SH-SY5Y (cell line): ENCODE measurements around the gene LAMA5.

Experiments used
- GATA2 ChIP-seq: IDR thresholded peaks from 2 replicates; pipeline ENCODE4 v1.6.1; 2011; ENCODE audit warnings: mild to moderate bottlenecking, low read depth, low read length
- GATA3 ChIP-seq: IDR thresholded peaks from 2 replicates; pipeline ENCODE4 v1.6.1; 2011; ENCODE audit warnings: low read depth, mild to moderate bottlenecking, low read length, moderate library complexity

Gene LAMA5

DNA sequence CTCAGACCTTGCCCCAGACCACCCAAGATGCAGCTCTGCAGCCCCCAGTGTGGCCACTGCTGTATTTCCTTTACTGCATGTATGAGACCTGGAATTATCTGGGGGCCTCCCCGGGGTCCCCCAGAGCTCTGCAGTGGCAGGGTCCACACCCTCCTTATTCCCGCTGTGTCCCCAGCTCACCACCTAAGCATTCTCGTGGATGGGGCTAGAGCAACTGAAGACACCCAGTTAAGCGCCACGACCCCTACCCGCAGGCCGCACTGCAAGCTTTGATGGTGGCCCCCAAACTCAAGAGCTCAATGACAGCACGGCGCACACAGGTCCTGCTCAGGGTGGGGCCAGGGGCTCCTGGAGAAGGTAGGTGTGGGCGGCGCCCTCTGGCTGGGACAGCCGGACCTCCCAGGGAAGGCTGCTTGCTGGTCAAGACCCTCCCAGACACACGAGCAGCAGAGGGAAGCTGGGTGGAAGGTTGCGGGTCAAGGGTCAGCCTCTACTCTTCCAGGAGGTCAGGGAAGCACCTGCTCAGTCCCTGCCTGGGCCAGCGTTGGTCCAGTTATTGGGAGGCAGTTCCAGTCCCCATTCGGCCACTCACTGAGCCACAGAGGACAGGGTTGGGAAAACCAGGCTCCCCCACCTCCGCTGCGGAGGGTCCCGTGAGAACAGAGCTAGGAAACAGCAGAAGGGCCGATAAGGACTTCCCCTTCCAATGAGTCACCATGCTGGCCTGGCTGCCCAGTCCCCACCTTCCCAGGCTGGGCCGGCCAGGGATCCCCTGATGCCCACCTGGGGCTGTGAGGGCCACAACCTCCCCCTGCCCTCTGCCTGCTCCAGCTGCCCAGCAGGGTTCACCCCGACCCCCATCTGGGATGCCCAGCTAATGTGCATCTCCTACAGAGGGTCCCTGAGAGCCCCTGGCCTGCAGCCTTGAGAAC lies 2.9 kb downstream of the LAMA5 start:
- TF ChIP-seq GATA3 (no peak), GATA2 (no peak)

DNA sequence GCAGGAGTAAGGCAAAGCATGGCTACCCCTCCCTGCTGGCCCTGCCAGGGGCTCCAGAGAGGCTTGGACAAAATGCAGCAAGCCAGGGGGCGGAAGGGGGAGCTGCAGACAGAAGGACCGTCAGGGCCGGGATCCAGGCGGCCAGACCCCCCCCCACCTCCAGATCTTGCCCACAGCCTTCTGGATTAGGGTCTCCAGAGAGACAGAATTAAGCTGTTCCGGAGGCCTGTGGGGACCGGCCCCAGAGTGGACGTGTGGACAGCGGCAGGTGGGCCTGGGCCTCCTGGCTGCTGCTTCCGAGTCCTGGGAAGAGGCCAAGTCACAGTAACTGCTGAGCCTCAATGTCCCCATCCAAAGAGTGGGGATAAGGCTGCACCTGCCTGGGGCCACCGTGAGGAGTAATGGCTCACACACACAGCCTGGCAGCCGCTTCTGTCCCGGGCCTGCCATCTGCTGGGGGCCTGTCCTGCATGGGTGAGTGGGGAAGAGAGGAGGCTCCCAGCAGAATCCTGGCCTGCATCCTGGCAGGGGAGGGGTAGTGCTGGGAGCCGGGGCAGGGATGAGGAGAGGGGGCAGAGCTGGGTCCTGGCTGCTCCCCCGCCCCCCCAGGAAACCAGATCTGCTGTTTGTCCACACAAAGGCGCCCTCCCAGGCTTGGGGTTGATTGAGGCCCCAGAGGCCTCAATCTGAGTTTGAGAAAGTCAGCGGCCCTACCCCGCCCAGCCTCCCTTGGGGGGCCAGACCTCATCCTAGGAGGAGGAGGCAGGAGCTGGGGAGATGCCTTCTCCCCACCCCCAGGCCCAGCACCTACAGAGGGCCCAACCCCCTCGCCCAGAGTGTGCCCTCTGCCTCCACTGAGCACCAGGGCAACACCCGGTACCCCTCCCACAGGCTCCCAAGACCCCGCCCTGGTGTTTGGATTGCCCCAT lies 3.9 kb downstream of the LAMA5 start:
- TF ChIP-seq GATA3 = no peak
- no peak for TF ChIP-seq GATA2

DNA sequence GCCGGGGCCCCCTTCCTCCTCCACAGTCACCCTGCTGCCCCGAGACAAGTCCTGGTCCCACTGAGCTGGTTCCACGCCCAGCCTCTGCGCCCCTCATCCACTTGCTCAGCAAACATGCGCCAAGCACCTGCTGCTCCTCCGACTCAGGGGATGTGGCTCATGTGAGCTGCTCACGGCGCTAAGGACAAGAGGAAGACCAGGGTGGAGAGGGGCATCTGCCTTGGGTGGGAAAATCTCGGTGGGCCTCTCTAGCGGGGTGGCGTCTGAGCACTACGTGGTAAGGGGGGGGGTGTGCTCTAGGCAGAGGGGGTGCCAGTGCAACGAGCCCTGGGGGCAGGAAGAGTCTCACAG lies 4.5 kb downstream of the LAMA5 start:
- no peak for TF ChIP-seq GATA2
- no peak for TF ChIP-seq GATA3

DNA sequence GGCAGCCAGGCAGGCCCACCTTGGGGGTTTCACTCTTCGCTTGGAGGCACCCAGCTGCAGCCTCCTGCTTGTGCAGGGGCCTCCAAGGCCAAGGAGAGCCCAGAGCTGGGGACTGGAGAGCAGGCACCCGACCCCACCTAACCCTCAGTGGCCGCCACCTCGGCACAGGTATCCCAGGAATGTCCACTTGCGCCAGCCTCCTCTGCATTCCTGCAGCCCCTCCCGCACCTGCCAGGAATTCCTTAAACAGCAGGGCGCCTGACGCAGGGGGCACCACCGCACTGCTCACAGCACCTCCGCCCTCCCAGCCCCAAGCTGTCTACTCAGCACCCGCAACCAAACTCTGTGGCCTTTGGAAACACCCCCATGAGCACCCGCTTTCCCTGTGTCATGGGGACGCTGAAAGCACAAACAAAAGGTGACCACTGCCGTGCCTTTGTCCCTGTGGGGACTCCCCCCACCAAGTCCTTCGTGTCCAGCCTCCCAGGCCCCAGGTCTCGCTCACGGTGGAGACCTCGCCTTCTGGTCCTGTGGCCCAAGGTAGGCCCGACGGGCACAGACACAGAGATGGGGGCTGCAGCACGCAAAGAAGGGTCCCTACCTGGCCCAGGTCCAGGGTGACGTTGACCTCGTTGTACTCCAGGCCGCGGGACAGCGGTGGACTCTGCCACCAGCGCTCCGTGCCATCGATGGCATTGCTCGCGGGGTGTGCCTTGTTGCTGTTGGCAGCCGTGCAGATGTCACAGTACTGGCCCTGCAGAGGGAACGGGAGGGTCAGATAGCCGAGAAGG lies 5.1 kb downstream of the LAMA5 start:
- no peak for TF ChIP-seq GATA2

DNA sequence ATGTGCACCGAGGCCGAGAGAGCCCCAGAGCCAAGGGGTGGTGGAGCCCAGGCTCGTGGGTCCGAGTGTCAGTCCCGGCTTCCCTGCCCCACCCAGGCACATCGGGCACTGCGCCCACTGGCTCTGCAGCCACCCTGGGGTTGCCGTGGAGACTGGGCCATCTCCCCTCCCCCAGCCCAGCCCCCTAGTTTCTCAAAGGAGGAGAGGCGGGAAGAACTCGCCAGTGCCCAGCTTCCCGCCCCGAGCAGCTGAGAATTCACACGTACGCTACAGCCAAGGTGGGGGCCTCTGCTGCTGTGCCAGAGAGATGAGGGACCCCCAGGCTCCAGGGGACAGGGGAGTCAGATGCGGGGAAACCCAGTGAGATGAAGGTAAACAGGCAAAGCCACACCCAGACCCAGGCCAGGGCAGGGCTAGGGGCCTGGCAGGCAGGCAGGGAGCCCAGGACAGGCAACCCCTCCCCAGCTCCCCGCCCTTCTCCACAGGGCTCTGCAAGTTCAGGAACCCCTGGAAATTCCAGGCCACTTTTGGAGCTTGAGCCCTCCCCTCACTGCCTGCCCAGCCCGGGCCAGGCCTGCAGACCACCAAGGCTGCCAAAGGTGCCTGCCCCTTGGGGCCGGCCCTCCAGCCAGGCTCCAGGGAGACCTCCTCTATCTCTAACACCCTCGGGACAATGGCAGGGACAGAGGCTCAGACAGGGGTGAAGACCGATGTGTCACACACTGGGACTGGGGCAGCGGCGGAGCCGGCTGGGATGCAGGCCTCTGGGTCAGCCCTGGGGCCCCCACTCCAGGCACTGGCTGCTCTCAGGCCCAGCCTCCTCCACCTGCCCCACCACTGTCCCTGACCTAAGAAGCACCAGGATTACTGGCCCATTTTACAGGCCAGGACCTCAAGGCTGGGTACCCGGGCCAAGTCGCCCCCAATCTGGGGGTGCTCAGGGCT lies 6.0 kb downstream of the LAMA5 start:
- TF ChIP-seq GATA2 (no peak), GATA3 (no peak)

DNA sequence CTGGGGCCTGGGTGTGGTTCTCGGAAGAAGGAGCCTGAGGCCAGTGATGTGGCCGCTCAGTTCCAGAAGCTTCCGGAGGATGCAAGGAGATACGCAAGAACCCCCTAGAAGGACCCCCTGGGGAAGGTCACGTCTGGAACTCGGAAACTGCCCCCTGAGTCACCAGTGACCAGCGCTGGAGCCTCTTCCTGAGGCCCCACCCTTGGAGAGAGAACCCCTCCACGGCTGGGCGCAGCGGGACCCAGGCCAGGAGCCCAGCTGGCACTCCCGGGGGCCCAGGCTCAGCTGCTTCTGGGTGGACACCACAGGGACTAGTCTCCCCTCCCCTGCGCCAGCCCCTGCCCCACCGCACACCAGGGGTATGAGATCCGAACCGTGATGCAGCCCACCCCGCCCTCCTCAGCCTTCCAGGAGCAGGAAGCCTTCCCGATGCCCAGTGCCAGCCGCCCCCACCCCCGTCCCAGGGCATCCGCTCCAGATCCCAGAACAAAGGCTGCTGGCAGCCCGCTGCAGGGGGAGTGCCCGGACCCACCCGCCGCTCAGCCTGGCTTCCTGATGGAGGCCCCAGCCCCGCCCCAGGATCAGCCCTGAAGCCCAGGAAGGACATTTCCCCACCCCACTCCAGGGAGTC lies 7.5 kb downstream of the LAMA5 start:
- TF ChIP-seq GATA2 = no peak
- TF ChIP-seq GATA3 = no peak

DNA sequence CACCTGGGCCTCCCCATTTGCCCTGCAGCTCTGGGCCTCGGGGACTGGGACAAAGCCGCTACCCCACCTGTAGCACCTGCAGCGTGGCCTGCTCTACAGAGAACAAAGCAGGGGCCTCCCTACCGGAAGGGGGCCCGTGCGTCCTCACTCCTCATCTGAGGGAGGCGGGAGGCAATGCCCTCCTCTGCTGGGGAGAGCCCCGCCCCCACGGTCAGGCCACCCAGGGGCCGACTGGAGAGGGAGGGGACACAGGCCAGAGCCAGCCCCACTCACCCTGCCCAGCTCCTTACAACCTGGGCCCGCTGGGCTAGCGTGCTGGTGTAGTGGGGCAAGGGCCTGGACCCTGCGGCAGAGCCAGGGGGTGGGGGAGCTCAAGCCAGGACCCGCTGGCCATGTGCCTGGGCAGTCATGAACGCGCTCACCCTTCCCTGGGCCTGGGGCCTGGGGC lies 8.0 kb downstream of the LAMA5 start:
- TF ChIP-seq GATA2 (no peak), GATA3 (no peak)

DNA sequence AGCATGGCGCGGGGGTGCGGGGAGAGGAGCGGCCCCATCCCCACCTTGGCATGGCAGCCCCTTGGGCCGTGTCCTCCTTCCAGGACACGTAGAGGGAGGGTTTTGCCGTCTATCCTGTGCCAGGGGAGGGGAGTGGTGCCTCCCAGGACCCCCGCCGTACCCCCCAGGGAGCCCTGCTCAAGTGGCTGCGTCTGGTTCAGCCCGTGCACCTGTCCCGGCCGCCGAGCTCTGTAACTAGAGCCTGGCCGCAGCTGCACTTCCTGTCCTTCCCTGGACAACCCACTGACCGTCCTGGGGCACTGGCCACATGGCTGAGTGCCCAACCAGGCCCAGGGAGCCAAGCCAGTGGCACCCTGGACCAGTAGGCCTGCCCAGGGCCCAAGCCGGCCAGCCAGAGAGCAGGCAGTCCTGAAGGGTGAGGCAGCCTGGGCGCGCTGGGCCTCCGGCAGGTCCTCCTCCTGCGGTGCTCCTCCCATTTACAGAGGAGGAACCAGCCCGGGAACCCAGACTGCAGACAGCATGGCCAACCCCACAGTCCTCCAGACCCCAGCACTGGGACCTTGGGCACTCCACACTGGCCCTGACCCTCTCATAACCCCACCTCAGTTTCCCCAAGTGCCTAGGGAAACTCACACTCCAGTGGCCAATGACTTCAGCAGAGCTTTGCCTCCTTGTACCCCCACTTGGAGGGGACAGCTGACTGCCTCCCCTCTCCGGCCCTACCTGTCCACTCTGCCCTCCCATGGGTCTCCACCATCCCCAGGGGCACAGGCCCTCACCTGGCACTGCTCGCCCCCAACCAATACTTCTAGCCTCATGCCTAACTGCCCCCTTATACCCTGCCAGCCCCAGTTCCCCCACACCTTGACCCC lies 8.7 kb downstream of the LAMA5 start:
- TF ChIP-seq GATA3 = no peak
- TF ChIP-seq GATA2 = no peak

DNA sequence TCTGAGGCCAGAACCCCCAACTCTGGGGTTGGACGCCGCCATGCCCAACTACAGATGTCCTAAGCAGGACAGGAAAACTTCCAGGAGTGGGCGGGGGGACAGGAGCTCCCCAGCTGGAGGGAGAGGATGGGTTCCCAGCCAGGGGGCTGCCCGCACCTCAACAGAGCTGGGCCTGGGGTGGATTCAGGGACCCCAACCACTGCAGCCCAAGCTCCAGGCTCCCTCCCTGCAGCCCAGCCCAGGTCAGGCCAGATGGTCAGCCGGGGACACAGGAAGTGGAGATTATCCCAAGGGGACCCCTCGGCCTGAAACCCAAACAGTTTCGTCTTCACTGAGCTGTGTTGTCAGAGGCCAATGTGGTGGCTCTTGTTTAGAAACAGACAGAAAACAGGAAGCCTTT lies 9.4 kb downstream of the LAMA5 start:
- TF ChIP-seq GATA2 (no peak), GATA3 (no peak)

DNA sequence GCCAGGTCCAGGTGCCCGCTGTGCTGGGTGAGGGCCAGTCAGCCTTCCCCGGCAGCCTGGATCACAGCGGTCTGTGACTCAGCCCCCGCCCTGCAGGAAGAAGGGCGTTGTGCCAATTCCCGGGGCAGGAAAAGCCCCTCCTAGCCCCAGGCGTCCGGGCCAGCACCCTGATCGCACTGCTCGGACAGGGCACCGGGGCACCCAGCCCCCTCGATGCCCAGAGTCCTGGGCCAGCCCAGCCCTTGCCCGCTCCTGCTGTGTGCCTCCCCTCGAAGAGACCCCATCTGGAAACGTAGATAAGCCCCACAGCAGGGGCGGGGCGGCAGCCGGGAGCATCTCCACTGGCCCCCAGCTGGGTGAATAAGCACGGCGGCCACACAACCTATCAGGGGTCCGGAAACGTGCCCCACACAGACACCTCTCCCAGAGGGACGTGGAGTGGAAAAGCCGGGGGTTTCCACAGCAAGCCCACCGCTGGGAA lies 9.9 kb downstream of the LAMA5 start:
- TF ChIP-seq GATA3 = no peak
- no peak for TF ChIP-seq GATA2

DNA sequence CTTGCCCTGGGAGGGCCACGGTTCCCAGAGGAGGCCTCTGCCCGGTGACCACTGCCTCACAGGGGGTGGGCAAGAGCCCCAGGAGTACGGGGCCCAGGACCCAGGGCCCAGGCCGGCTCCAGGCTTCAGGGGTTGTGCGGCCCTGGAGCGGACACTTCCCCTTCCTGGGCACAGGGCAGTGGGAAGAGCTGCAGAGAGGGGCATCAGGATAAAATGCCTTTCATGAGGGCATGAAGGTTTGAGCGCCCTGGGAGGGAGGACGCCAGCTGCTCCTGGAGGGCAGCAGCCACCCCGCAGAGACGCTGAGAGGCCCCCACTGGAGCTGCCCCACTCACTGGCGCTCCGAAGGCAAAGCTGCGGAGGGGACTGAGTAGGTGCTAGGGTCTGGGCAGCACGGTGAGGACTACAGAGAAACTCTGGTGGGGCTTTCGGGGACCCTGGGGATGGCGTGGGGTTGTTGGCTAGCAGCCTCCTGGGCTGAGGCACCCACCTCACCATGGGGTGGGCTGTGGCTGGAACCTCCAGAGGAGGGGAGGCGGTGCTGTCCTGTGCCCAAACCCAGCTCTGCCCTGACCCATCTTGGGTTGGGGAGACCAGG lies 10.4 kb downstream of the LAMA5 start:
- no peak for TF ChIP-seq GATA3
